ENCODE data around the gene FAM53B.

FAM53B gene

DNA sequence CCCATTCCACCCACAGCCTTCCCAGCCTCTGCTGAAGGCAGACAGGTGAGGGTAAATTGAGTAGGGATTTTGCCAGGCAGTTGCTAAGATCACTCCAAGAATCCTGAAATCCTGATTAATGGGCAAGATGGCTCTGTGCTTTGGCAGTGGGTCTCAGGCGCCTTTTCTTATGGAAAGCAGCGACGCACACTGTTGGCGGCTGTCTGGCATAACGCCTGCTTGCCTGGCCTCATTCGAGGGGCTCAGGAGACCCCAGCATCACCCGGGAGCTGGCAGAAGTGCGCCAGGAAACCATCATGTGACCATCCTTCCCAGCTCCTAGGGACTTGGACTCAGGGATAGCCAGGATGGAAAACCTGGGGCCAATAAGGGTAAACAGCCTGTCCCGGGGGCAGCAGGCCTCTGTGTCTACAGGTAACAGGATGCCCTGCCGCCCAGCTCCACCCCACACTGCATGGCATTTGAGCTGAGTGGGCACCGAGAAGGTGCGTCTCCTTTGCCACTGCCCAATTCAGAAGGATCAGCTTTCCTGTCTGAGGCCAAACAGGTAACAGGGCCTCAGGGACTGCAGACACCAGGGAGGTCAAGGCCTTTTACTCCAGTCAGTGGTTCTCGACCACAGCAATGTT is 98.6 kb downstream of the FAM53B start:
- Histone ChIP-seq H3K4me1 (ENCODE audit: insufficient read depth, low read length) (peaks cover 77% of the 10 kb centered on the region), H3K9ac (ENCODE audit: low read length) (no peak overlapping the region), H3K4me3 (ENCODE audit: low read depth in 1 of 2, low read length in 2 of 2) (no peak overlapping the region), H3K27ac (ENCODE audit: low read depth, low read length) (no peak overlapping the region), H3K9me3 (ENCODE audit: low read length) (no peaks in the 10 kb centered on the region), H3K27me3 (ENCODE audit: control insufficient read depth in 1 of 2, insufficient read depth in 2 of 2, low read length in 2 of 2) (no peaks in the 10 kb centered on the region), H3K36me3 (ENCODE audit: insufficient read depth, low read length) (no peaks in the 10 kb centered on the region)

DNA sequence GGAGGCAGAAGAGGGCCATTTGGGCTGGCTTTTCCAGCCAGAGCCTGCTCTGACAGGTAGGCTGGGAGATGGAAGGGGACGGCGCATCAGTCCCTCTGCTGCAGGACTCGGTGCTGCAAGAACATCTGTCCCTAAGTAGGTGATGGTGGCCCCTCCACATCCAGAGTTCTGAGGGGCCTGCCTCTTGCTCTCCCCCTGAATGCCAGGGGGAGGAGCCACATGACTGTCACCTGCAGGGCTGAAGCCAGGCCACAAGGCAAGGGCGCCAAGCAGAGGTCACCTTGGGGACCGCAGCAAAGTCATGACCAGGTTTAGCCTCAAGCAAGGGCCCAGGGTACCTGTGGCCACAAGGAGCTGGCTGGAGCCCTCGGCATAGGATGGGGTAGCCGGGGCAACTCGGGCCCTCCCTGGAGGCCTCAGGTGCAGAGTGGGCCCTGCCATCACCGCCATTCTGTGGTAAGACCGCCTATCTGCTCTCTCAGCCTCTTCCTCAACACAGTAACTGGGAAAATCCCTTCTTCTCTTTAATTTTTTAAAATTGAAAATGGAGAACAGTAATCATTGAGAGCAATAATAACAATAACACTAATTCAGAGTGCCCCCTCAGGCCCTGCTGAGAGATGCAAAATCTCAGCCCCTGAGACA is 99.3 kb downstream of the FAM53B start:
- no peaks in the 10 kb centered on the region for H3K9me3 ChIP-seq (ENCODE audit: low read length)
- H3K9ac ChIP-seq (ENCODE audit: low read length), result no peak overlapping the region
- H3K36me3 ChIP-seq (ENCODE audit: insufficient read depth, low read length), result no peaks in the 10 kb centered on the region
- H3K4me3 ChIP-seq (ENCODE audit: low read depth in 1 of 2, low read length in 2 of 2), result no peak overlapping the region
- H3K27ac ChIP-seq (ENCODE audit: low read depth, low read length), result no peak overlapping the region
- no peaks in the 10 kb centered on the region for H3K27me3 ChIP-seq (ENCODE audit: control insufficient read depth in 1 of 2, insufficient read depth in 2 of 2, low read length in 2 of 2)
- peaks cover 83% of the 10 kb centered on the region for H3K4me1 ChIP-seq (ENCODE audit: insufficient read depth, low read length)

DNA sequence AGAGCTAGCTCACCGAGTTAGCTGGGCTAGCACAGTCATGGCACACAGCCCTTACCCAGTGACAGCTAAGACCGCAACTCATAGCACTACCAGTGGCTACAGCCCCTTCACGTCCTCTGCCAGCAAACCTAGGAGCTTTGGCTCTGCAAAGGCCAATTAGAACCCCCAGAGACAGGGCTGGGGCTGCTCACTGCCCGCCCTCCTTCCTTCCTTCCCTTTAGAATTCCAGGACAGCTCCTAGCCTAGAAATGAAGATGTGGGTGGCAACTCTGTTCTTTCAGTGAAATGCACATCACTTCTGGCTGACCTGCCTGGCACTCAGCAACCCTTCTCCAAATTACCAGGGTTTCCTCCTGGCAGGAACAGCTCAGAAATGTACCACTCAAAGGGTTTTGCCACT is 99.9 kb downstream of the FAM53B start:
- no peak overlapping the region for H3K9ac ChIP-seq (ENCODE audit: low read length)
- peaks cover 77% of the 10 kb centered on the region for H3K4me1 ChIP-seq (ENCODE audit: insufficient read depth, low read length)
- H3K9me3 ChIP-seq (ENCODE audit: low read length), result no peaks in the 10 kb centered on the region
- H3K27me3 ChIP-seq (ENCODE audit: control insufficient read depth in 1 of 2, insufficient read depth in 2 of 2, low read length in 2 of 2), result no peaks in the 10 kb centered on the region
- no peaks in the 10 kb centered on the region for H3K36me3 ChIP-seq (ENCODE audit: insufficient read depth, low read length)
- no peak overlapping the region for H3K4me3 ChIP-seq (ENCODE audit: low read depth in 1 of 2, low read length in 2 of 2)
- no peak overlapping the region for H3K27ac ChIP-seq (ENCODE audit: low read depth, low read length)

DNA sequence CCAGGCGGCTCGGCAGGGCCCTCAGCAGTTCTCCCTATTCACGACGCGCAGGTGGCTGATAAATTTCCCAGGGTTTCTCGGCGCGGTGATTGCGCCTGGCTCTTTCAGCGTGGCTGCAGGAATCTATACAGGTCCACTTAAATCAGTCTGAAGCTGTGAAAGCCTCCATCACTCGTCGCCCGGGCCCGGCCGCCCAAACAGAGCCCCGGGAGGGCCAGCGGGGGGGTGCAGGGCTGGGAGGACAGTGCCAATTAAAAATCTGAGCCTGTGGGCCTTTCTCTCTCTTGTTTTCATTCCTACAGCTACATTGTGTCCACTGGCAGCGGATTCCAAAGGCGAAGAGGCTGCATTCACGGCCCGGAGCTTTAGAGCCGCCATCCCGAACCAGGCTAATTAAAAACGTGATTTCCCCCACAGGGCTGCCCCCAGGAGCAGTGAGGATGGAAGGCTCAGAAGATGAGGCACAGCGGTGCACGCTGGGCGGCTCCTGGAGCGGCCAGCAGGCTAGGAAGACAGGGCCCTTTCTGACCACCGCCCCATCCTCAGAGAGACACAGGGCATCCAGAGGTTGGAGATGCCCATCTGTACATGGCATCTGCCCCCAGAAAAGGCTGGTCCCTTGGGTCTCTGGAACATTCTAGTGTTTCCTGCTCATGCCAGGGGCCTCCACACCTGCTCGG is 100.7 kb downstream of the FAM53B start:
- H3K4me1 ChIP-seq (ENCODE audit: insufficient read depth, low read length), result peaks cover 69% of the 10 kb centered on the region
- no peaks in the 10 kb centered on the region for H3K27me3 ChIP-seq (ENCODE audit: control insufficient read depth in 1 of 2, insufficient read depth in 2 of 2, low read length in 2 of 2)
- H3K4me3 ChIP-seq (ENCODE audit: low read depth in 1 of 2, low read length in 2 of 2), result no peak overlapping the region
- H3K9me3 ChIP-seq (ENCODE audit: low read length), result no peaks in the 10 kb centered on the region
- no peak overlapping the region for H3K9ac ChIP-seq (ENCODE audit: low read length)
- H3K36me3 ChIP-seq (ENCODE audit: insufficient read depth, low read length), result no peaks in the 10 kb centered on the region
- no peak overlapping the region for H3K27ac ChIP-seq (ENCODE audit: low read depth, low read length)

DNA sequence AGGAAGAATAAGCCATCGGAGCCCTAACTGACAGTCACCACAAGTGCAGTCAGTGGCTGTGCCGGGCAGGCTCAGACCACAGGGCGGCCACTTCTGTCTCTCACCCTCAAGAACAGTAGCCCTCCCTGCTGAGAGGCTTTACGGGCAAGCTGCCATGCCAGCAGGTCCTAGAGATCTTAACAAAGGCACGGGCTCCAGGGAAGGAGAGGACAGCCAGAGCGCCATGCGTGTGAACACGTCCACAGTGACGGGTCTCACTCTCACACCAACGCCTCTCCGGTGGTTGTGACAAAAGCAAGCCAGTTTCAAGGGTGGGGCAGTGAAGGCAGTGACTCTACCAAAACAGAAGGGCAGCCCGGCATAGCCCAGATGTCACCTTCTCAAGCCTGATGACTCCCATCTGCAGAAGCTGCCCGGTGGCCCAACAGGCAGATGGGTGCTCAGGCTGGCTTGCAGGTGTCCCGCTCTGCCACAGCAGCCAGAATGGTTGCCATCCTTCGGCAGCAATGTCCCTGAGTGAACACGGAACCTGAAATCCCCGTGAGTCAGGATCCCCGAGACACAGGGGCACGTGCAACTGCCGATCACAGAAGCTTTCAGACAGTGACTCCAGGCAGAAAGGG is 102.0 kb downstream of the FAM53B start:
- H3K4me1 ChIP-seq (ENCODE audit: insufficient read depth, low read length), result peaks cover 56% of the 10 kb centered on the region
- H3K4me3 ChIP-seq (ENCODE audit: low read depth in 1 of 2, low read length in 2 of 2), result no peak overlapping the region
- H3K36me3 ChIP-seq (ENCODE audit: insufficient read depth, low read length), result no peaks in the 10 kb centered on the region
- no peak overlapping the region for H3K27ac ChIP-seq (ENCODE audit: low read depth, low read length)
- peak overlapping the region; percentile 3 for H3K9ac ChIP-seq (ENCODE audit: low read length)
- H3K9me3 ChIP-seq (ENCODE audit: low read length), result no peaks in the 10 kb centered on the region
- H3K27me3 ChIP-seq (ENCODE audit: control insufficient read depth in 1 of 2, insufficient read depth in 2 of 2, low read length in 2 of 2), result no peaks in the 10 kb centered on the region

DNA sequence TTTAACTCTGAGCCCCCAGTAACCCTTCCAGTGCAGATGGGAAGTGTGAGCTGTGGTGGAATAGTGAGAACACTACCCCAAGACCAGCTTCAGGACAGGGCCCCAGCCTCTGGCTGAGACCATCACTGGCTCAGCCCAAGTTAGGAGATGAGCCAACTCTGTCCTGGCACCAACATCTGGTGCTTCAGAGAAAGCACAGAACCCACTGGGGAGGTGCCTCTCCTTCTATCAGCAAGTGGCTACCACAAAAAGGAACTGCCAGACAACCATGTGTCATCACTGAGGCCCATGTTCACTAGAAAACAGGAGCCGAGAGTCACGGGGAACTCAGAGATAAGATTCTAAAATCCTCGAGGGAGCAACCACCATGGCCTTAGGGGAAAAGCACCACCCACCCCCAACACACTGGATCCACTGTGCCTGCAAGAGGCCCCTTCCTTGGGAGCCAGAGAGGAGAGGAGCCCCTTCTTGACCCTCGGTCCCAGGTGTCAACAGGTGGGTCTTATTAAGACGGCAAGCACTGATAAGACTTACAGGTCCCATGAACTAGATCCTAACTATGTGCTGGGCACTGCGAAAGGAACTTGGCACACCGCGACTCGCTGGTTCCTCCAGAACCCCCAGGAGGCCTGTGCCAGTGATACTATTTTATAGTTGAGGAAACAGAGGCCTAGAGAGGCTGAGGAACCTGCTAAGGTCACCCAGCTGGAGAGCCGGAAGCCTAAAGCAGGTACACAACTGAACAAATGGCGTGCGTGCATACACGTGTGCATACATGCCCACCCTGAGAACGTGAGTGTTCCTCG is 102.7 kb downstream of the FAM53B start:
- Histone ChIP-seq H3K4me3 (ENCODE audit: low read depth in 1 of 2, low read length in 2 of 2) (peak overlapping the region in 1 of 2 donors; percentile 25), H3K9ac (ENCODE audit: low read length) (no peak overlapping the region), H3K27me3 (ENCODE audit: control insufficient read depth in 1 of 2, insufficient read depth in 2 of 2, low read length in 2 of 2) (no peaks in the 10 kb centered on the region), H3K4me1 (ENCODE audit: insufficient read depth, low read length) (peaks cover 49% of the 10 kb centered on the region), H3K9me3 (ENCODE audit: low read length) (no peaks in the 10 kb centered on the region), H3K27ac (ENCODE audit: low read depth, low read length) (peak overlapping the region; percentile 54), H3K36me3 (ENCODE audit: insufficient read depth, low read length) (no peaks in the 10 kb centered on the region)

DNA sequence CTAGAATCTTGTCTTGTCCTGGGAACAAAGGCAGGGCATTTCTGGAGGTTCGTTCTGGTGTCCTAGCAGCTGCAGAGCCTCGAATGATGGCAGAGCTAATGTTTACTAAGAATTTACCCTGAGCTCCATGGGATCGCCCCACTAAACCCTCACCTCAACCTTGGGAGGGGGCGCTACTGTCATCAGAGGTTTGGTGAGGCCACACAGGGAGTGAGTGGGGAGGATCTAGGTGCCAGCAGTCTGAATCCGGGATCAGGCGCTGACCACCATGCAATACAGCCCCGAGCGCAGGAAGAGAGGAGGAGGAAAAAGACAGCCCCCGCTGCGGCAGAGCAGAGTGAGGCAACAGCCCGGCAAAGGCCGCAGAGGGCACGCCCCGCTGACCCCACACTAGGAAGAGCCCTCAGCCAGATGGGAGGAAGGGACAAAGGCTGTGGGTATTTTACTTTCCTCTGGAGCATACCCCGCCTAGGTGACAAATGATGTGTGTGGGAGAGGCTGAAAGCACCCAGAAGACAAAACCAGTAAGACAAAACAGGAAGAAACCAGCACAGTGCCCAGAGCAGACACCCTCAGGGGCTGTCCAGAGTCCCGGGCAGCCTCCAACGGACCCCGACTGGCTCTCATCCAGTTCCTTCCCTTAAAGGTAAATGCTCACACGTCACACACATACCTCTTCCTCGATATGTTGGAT is 103.5 kb downstream of the FAM53B start:
- Histone ChIP-seq H3K4me1 (ENCODE audit: insufficient read depth, low read length) (peaks cover 42% of the 10 kb centered on the region), H3K9ac (ENCODE audit: low read length) (no peak overlapping the region), H3K27ac (ENCODE audit: low read depth, low read length) (peak overlapping the region; percentile 35), H3K36me3 (ENCODE audit: insufficient read depth, low read length) (no peaks in the 10 kb centered on the region), H3K27me3 (ENCODE audit: control insufficient read depth in 1 of 2, insufficient read depth in 2 of 2, low read length in 2 of 2) (no peaks in the 10 kb centered on the region), H3K4me3 (ENCODE audit: low read depth in 1 of 2, low read length in 2 of 2) (peak overlapping the region in 1 of 2 donors; percentile 25), H3K9me3 (ENCODE audit: low read length) (no peaks in the 10 kb centered on the region)

DNA sequence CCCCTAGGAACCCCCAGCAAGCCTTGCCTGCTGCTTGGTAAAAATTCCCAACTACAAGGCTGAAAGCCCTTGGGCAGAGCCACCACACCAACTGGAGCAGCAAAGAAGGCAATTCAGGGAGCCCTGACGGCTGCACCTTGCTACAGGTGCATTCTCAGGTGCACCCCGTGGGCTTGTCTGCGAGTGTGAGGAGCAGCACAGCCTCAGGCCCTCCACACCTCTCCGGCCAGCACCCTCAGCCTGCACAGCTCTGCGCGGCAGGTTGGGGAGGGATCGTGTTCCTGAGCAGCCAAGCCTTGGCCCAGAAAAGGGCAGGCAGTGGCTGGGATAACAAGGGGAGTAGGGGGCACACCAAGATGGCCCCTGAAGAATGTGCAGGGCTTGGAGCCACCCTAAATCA is 104.1 kb downstream of the FAM53B start:
- H3K4me1 ChIP-seq (ENCODE audit: insufficient read depth, low read length), result peaks cover 38% of the 10 kb centered on the region
- H3K4me3 ChIP-seq (ENCODE audit: low read depth in 1 of 2, low read length in 2 of 2), result no peak overlapping the region
- peak overlapping the region; percentile 35 for H3K27ac ChIP-seq (ENCODE audit: low read depth, low read length)
- no peaks in the 10 kb centered on the region for H3K9me3 ChIP-seq (ENCODE audit: low read length)
- no peaks in the 10 kb centered on the region for H3K36me3 ChIP-seq (ENCODE audit: insufficient read depth, low read length)
- no peaks in the 10 kb centered on the region for H3K27me3 ChIP-seq (ENCODE audit: control insufficient read depth in 1 of 2, insufficient read depth in 2 of 2, low read length in 2 of 2)
- no peak overlapping the region for H3K9ac ChIP-seq (ENCODE audit: low read length)

DNA sequence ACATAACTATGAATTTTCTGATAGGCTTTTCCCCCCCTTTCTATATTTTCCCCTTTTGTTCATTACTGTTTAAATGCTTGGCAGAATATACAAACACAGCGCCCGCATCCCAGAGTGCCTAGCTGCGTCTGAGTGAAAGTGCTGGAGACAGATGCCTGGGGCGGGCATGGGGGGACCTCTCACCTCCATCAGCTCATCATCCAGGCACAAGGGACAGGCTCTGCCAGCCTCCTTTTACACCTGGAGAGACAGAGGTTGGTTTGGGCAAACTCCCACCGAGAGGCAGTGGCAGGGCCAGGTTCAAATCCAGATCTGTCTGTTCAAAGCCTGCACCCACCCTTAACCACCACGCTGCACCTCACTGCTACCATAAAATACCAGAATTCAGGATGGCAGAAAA is 104.5 kb downstream of the FAM53B start:
- Histone ChIP-seq H3K27ac (ENCODE audit: low read depth, low read length) (no peak overlapping the region), H3K36me3 (ENCODE audit: insufficient read depth, low read length) (no peaks in the 10 kb centered on the region), H3K27me3 (ENCODE audit: control insufficient read depth in 1 of 2, insufficient read depth in 2 of 2, low read length in 2 of 2) (no peaks in the 10 kb centered on the region), H3K4me3 (ENCODE audit: low read depth in 1 of 2, low read length in 2 of 2) (no peak overlapping the region), H3K4me1 (ENCODE audit: insufficient read depth, low read length) (peaks cover 38% of the 10 kb centered on the region), H3K9ac (ENCODE audit: low read length) (no peak overlapping the region), H3K9me3 (ENCODE audit: low read length) (no peaks in the 10 kb centered on the region)

DNA sequence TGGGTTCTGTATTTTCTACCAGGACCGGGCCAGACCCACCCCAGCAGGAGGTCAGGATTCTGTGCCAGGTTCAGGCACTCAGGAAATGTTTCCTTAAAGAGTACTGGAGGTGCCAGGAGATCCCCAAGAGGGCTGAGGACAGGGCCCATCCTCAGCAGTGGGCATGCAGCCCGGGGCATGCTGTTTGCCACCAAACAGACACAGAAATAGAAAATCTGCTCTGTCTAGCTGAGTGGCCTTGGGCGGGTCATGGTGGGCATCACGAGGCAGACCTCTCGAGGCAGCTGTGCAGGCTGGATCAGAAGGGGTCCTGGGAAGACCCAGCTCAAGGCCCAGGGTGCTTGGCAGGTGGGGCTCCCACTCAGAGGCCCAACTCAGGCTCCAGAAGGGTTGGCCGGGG is 105.0 kb downstream of the FAM53B start:
- H3K27me3 ChIP-seq (ENCODE audit: control insufficient read depth in 1 of 2, insufficient read depth in 2 of 2, low read length in 2 of 2), result no peaks in the 10 kb centered on the region
- H3K36me3 ChIP-seq (ENCODE audit: insufficient read depth, low read length), result no peaks in the 10 kb centered on the region
- H3K4me3 ChIP-seq (ENCODE audit: low read depth in 1 of 2, low read length in 2 of 2), result no peak overlapping the region
- no peak overlapping the region for H3K27ac ChIP-seq (ENCODE audit: low read depth, low read length)
- H3K9ac ChIP-seq (ENCODE audit: low read length), result no peak overlapping the region
- H3K4me1 ChIP-seq (ENCODE audit: insufficient read depth, low read length), result peaks cover 34% of the 10 kb centered on the region
- H3K9me3 ChIP-seq (ENCODE audit: low read length), result no peaks in the 10 kb centered on the region
